Tibial artery (tissue), 4 donors: ENCODE results near the gene IL1RAP.

Experiments
- DNase-seq, 2 donors: peaks; one replicate each; pipeline ENCODE4 v3.0.0-alpha.2; 2019
- H3K27ac ChIP-seq, 2 donors: fragments of 200-600 bp; sonication (generic) in 1 of 2; 1 replicate in 1 of 2; 2 replicates in 1 of 2; pipeline ENCODE4 v1.5.1; 2018 to 2019; ENCODE audit warnings: mild to moderate bottlenecking in 1 of 2
- H3K27me3 ChIP-seq, 2 donors: fragments of 200-600 bp; sonication (generic) in 1 of 2; one replicate each; pipeline versions ENCODE4 v1.5.1 to v1.6.0; 2016 to 2019
- H3K36me3 ChIP-seq, 3 donors: fragments of 200-600 bp; sonication (generic) in 2 of 3; one replicate each; pipeline ENCODE4 v1.5.1; 2016 to 2019; ENCODE audit warnings: mild to moderate bottlenecking in 2 of 3
- H3K4me1 ChIP-seq, 4 donors: fragments of 200-600 bp; sonication (generic) in 2 of 4; 1 replicate in 3 of 4; 2 replicates in 1 of 4; pipeline ENCODE4 v1.5.1; 2016 to 2019
- H3K4me3 ChIP-seq, 2 donors: fragments of 200-600 bp; sonication (generic) in 1 of 2; 1 replicate in 1 of 2; 2 replicates in 1 of 2; pipeline ENCODE4 v1.5.1; 2018 to 2019; ENCODE audit warnings: mild to moderate bottlenecking in 2 of 2
- H3K9me3 ChIP-seq, 3 donors: fragments of 200-600 bp; sonication (generic) in 1 of 3; one replicate each; pipeline ENCODE4 v1.5.1; 2016 to 2019
- intact Hi-C: fragments of 100-400 bp; cut with DNase I; formaldehyde crosslinking; loops from one replicate; pipeline ENCODE4 v1.15.0; 2023; ENCODE audit warnings: low total_unique reads
- TF ChIP-seq, protein P1 (sequence below), 2 experiments: fragments of 200-600 bp in 1 of 2; fragments of 450-650 bp in 1 of 2; IDR thresholded peaks; one replicate each; pipeline ENCODE4 v1.5.1; 2017 to 2019; ENCODE audit warnings: antibody characterized with exemption in 2 of 2, mild to moderate bottlenecking in 1 of 2, moderate library complexity in 1 of 2

IL1RAP gene

DNA sequence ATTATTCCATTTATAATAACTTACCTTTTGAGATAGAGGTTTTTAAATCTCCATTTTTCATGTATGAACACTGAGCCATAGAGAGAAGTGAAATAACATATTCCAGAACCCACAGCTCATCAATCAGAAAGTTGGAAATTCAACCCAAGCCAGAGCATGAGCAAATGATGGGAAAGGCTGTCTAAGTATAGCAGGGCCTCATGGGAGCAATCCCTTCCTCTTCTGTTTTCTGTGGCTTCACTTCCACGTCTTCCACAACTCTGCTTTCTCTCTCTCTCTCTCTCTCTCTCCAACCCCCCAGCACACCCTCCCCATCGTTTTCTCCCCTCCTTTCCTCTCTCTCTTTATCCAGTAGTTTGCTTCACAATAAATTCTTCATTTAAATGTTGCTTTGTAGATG lies 14.8 kb upstream of the IL1RAP start:
- Histone ChIP-seq H3K9me3 (no peaks in the 10 kb centered on the region), H3K27me3 (no peaks in the 10 kb centered on the region), H3K36me3 (no peaks in the 10 kb centered on the region), H3K4me1 (no peaks in the 10 kb centered on the region), H3K4me3 (no peak overlapping the region), H3K27ac (no peak overlapping the region)
- DNase-seq = no peak
- intact Hi-C loops = no loop called here
- TF ChIP-seq, protein P1, sequence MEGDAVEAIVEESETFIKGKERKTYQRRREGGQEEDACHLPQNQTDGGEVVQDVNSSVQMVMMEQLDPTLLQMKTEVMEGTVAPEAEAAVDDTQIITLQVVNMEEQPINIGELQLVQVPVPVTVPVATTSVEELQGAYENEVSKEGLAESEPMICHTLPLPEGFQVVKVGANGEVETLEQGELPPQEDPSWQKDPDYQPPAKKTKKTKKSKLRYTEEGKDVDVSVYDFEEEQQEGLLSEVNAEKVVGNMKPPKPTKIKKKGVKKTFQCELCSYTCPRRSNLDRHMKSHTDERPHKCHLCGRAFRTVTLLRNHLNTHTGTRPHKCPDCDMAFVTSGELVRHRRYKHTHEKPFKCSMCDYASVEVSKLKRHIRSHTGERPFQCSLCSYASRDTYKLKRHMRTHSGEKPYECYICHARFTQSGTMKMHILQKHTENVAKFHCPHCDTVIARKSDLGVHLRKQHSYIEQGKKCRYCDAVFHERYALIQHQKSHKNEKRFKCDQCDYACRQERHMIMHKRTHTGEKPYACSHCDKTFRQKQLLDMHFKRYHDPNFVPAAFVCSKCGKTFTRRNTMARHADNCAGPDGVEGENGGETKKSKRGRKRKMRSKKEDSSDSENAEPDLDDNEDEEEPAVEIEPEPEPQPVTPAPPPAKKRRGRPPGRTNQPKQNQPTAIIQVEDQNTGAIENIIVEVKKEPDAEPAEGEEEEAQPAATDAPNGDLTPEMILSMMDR (IDR thresholded peaks at IDR 0.05) = no peak

DNA sequence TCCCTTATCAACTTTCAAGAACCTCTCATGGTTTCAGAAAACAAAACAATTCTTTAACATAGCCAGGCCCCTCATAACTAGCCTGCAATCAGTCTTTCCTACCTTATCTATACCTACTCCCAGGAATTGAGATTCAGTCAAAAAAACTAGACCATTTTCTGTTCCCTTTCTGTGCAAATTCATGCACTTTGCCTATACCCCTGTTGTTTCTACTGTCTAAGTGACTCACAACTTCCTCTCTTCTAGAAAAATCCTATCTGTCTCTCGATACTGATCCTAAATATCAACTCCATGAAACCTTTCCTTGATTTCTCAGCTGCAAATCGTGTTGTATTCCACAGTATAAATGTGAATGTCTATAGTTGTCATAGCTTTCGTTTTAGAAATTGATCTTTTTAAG lies 10.9 kb upstream of the IL1RAP start:
- Histone ChIP-seq H3K27me3 (no peaks in the 10 kb centered on the region), H3K27ac (no peak overlapping the region), H3K9me3 (no peaks in the 10 kb centered on the region), H3K4me3 (no peak overlapping the region), H3K36me3 (no peaks in the 10 kb centered on the region), H3K4me1 (no peaks in the 10 kb centered on the region)
- DNase-seq = no peak
- intact Hi-C loops = no loop called here
- TF ChIP-seq, protein P1 (IDR thresholded peaks at IDR 0.05) = no peak

DNA sequence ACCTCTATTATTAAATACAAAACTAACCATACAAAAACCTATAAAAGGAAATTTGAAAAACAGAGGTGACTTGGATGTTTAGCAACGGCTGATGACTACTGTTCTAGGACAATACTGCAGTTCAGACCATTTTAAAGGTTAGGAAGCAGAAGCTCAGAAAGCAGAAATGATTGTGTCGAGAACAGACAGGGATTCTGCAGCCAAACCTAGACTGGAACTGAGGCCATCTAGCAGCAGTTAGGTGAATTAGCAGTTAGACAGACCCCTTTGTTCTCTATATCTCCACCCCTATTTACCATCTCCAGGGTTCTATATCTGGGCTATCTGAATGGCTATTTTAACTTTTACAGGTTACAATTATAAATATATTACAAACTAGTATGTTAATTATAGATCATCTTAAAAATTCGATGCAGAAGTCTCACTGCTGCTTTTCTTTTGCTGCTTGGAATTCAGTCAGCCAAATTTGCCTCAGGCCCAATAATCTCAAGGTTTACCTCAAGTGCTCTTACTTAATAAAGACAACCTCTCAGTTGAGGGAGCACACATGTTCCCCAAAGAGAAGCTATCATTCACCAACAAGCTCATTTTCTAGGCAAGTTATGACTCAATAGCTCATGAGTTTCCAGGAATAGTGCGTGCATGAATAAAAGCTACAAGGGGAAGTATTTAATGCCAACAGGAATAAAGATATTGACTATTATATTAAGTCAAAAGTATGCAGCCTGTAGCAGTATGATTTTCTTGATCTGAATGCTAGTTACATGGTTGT lies 9.3 kb upstream of the IL1RAP start:
- TF ChIP-seq, protein P1 (IDR thresholded peaks at IDR 0.05) = no peak
- DNase-seq = no peak
- H3K27ac ChIP-seq = no peak overlapping the region
- H3K27me3 ChIP-seq = no peaks in the 10 kb centered on the region
- no peak overlapping the region for H3K4me3 ChIP-seq
- H3K4me1 ChIP-seq = no peaks in the 10 kb centered on the region
- intact Hi-C loops = no loop called here
- no peaks in the 10 kb centered on the region for H3K9me3 ChIP-seq
- no peaks in the 10 kb centered on the region for H3K36me3 ChIP-seq

DNA sequence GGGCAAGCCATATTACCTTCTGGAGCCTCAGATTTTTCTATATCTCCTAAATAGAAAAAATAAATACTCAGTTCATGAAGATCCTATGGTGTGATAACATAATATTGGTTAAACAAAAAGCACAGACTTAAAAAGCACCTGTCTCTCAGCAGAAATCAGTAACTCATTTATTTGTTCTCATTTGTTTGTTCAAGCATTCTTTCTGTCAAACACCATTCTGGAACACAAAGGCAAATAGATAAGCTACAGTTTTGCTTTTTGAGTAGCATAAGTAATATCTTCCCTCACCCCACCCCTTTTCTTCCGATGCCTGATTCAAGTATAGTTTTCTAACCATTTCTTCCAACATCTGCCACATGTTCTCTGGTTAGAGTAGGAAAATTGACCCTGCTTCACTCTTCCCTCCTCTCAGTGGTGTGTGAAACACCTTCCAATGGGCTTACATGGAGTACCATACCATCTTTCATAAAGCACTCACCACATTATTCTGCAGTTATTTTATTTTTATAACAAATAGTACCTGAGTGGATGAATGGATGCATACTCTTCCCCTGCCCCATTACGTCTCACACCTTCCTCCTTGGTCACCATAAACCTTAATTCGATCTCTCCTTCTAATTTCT lies 8.4 kb upstream of the IL1RAP start:
- H3K36me3 ChIP-seq = no peaks in the 10 kb centered on the region
- TF ChIP-seq, protein P1 (IDR thresholded peaks at IDR 0.05) = no peak
- H3K9me3 ChIP-seq = no peaks in the 10 kb centered on the region
- DNase-seq = no peak
- intact Hi-C loops = no loop called here
- H3K27ac ChIP-seq = no peak overlapping the region
- H3K4me1 ChIP-seq = no peaks in the 10 kb centered on the region
- H3K27me3 ChIP-seq = no peaks in the 10 kb centered on the region
- H3K4me3 ChIP-seq = no peak overlapping the region

GRCh38 chr3:190506271-190506670 lies 7.6 kb upstream of the IL1RAP start:
- no peak overlapping the region for H3K27ac ChIP-seq
- DNase-seq = no peak
- no peaks in the 10 kb centered on the region for H3K4me1 ChIP-seq
- no peaks in the 10 kb centered on the region for H3K36me3 ChIP-seq
- H3K9me3 ChIP-seq = no peaks in the 10 kb centered on the region
- no peak overlapping the region for H3K4me3 ChIP-seq
- intact Hi-C loops = no loop called here
- TF ChIP-seq, protein P1 (IDR thresholded peaks at IDR 0.05) = no peak
- H3K27me3 ChIP-seq = no peaks in the 10 kb centered on the region
